ENCODE data around the gene SUFU. TPM values are rescaled to one million over a fixed set of nuclear protein-coding genes. Genes with fewer than 3 reads are reported as not detected.

The SUFU gene
- total and polyA plus RNA-seq, 2 of the 13 experiments (the other 11 are each of a cell fraction or from before 2014, with no cell fraction given) = 2.9 to 5.5 TPM

- TF ChIP-seq, protein P1, sequence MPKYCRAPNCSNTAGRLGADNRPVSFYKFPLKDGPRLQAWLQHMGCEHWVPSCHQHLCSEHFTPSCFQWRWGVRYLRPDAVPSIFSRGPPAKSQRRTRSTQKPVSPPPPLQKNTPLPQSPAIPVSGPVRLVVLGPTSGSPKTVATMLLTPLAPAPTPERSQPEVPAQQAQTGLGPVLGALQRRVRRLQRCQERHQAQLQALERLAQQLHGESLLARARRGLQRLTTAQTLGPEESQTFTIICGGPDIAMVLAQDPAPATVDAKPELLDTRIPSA (CRISPR knock-in tag; IDR thresholded peaks at IDR 0.05; ENCODE audit: borderline replicate concordance) = no peak
- TF ChIP-seq ARNTL (CRISPR knock-in tag; IDR thresholded peaks at IDR 0.05) (peak; percentile 44; the same call in 1 of the 2 replicates), PBX2 (CRISPR knock-in tag; IDR thresholded peaks at IDR 0.05) (no peak), CREM (IDR thresholded peaks at IDR 0.05) (no peak), CREM (CRISPR knock-in tag; IDR thresholded peaks at IDR 0.05) (no peak), PPARG (CRISPR knock-in tag; conservative IDR thresholded peaks at IDR 0.05) (no peak), ZBTB26 (CRISPR knock-in tag; IDR thresholded peaks at IDR 0.05; ENCODE audit: borderline replicate concordance) (no peak), ARNT (IDR thresholded peaks at IDR 0.05) (no peak), ZNF589 (CRISPR knock-in tag; conservative IDR thresholded peaks at IDR 0.05) (no peak), SNAPC5 (CRISPR knock-in tag; IDR thresholded peaks at IDR 0.05; ENCODE audit: borderline replicate concordance) (no peak), NR3C1 (CRISPR knock-in tag; IDR thresholded peaks at IDR 0.05) (no peak), MBNL3 (CRISPR knock-in tag; conservative IDR thresholded peaks at IDR 0.05) (no peak), ATF3 (CRISPR knock-in tag; IDR thresholded peaks at IDR 0.05) (no peak), SALL1 (CRISPR knock-in tag; IDR thresholded peaks at IDR 0.05) (peak; percentile 8; the same call in 1 of the 2 replicates), ZNF10 (CRISPR knock-in tag; IDR thresholded peaks at IDR 0.05; ENCODE audit: borderline replicate concordance, low read depth) (no peak), SMYD3 (CRISPR knock-in tag; IDR thresholded peaks at IDR 0.05) (no peak)
- TF ChIP-seq, protein P2, sequence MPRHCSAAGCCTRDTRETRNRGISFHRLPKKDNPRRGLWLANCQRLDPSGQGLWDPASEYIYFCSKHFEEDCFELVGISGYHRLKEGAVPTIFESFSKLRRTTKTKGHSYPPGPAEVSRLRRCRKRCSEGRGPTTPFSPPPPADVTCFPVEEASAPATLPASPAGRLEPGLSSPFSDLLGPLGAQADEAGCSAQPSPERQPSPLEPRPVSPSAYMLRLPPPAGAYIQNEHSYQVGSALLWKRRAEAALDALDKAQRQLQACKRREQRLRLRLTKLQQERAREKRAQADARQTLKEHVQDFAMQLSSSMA (CRISPR knock-in tag; IDR thresholded peaks at IDR 0.05) = no peak
- TF ChIP-seq, protein P3, sequence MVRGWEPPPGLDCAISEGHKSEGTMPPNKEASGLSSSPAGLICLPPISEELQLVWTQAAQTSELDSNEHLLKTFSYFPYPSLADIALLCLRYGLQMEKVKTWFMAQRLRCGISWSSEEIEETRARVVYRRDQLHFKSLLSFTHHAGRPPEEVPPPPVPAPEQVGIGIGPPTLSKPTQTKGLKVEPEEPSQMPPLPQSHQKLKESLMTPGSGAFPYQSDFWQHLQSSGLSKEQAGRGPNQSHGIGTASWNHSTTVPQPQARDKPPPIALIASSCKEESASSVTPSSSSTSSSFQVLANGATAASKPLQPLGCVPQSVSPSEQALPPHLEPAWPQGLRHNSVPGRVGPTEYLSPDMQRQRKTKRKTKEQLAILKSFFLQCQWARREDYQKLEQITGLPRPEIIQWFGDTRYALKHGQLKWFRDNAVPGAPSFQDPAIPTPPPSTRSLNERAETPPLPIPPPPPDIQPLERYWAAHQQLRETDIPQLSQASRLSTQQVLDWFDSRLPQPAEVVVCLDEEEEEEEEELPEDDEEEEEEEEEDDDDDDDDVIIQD (CRISPR knock-in tag; IDR thresholded peaks at IDR 0.05; ENCODE audit: low read depth) = 0 out of 2 replicates have a peak, but pooled peaks have one; percentile 27
- TF ChIP-seq, protein P4, sequence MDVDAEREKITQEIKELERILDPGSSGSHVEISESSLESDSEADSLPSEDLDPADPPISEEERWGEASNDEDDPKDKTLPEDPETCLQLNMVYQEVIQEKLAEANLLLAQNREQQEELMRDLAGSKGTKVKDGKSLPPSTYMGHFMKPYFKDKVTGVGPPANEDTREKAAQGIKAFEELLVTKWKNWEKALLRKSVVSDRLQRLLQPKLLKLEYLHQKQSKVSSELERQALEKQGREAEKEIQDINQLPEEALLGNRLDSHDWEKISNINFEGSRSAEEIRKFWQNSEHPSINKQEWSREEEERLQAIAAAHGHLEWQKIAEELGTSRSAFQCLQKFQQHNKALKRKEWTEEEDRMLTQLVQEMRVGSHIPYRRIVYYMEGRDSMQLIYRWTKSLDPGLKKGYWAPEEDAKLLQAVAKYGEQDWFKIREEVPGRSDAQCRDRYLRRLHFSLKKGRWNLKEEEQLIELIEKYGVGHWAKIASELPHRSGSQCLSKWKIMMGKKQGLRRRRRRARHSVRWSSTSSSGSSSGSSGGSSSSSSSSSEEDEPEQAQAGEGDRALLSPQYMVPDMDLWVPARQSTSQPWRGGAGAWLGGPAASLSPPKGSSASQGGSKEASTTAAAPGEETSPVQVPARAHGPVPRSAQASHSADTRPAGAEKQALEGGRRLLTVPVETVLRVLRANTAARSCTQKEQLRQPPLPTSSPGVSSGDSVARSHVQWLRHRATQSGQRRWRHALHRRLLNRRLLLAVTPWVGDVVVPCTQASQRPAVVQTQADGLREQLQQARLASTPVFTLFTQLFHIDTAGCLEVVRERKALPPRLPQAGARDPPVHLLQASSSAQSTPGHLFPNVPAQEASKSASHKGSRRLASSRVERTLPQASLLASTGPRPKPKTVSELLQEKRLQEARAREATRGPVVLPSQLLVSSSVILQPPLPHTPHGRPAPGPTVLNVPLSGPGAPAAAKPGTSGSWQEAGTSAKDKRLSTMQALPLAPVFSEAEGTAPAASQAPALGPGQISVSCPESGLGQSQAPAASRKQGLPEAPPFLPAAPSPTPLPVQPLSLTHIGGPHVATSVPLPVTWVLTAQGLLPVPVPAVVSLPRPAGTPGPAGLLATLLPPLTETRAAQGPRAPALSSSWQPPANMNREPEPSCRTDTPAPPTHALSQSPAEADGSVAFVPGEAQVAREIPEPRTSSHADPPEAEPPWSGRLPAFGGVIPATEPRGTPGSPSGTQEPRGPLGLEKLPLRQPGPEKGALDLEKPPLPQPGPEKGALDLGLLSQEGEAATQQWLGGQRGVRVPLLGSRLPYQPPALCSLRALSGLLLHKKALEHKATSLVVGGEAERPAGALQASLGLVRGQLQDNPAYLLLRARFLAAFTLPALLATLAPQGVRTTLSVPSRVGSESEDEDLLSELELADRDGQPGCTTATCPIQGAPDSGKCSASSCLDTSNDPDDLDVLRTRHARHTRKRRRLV (CRISPR knock-in tag; IDR thresholded peaks at IDR 0.05) = no peak
These were observed 157.3 kb downstream of the SUFU start (continued) for GRCh38 chr10:102660888-102661657.

Measured in HepG2 (cell line).